OCI-LY1 (cell line): ENCODE data around the gene SQSTM1.

Source experiments
- H2AFZ ChIP-seq: fragments of 200-600 bp; sonication (generic), shearing (Covaris generic); 2 replicates; pipeline ENCODE4 v1.6.0; 2014; ENCODE audit warnings: antibody characterized with exemption, mild to moderate bottlenecking, low read length
- H3F3A ChIP-seq: fragments of 200-600 bp; sonication (generic), shearing (Covaris generic); 2 replicates; pipeline ENCODE4 v1.6.0; 2014; ENCODE audit warnings: mild to moderate bottlenecking, antibody characterized with exemption, low read length, moderate library complexity; ENCODE audit not compliant: insufficient read depth
- H3K27ac ChIP-seq: fragments of 200-600 bp; sonication (generic); 2 replicates; pipeline ENCODE4 v1.5.1; 2014; ENCODE audit warnings: low read length, mixed run types, mild to moderate bottlenecking, low read depth; ENCODE audit not compliant: poor library complexity, severe bottlenecking
- H3K27me3 ChIP-seq: fragments of 200-600 bp; sonication (generic); 2 replicates; pipeline ENCODE4 v1.6.0; 2014; ENCODE audit warnings: antibody characterized with exemption, mild to moderate bottlenecking, low read length, moderate library complexity; ENCODE audit not compliant: insufficient read depth
- H3K36me3 ChIP-seq: fragments of 200-600 bp; sonication (generic); 2 replicates; pipeline ENCODE4 v1.6.1; 2014; ENCODE audit warnings: mild to moderate bottlenecking, antibody characterized with exemption, low read length, moderate library complexity, mixed read lengths; ENCODE audit not compliant: insufficient read depth
- H3K4me1 ChIP-seq: fragments of 200-600 bp; sonication (generic); 2 replicates; pipeline ENCODE4 v1.5.1; 2014; ENCODE audit warnings: mild to moderate bottlenecking, low read length, moderate library complexity; ENCODE audit not compliant: insufficient read depth, severe bottlenecking
- H3K4me2 ChIP-seq: fragments of 200-600 bp; sonication (generic), shearing (Covaris generic); 2 replicates; pipeline ENCODE4 v1.6.1; 2014; ENCODE audit warnings: low read length
- H3K4me3 ChIP-seq: fragments of 200-600 bp; sonication (generic); 2 replicates; pipeline ENCODE4 v1.5.1; 2014; ENCODE audit warnings: low read length, low read depth, mild to moderate bottlenecking, mixed read lengths; ENCODE audit not compliant: poor library complexity, severe bottlenecking
- H3K79me2 ChIP-seq: fragments of 200-600 bp; shearing (Covaris generic); 2 replicates; pipeline ENCODE4 v1.6.1; 2016; ENCODE audit warnings: mixed run types, low read length, mixed read lengths; ENCODE audit not compliant: insufficient read depth
- H3K9ac ChIP-seq: fragments of 200-600 bp; sonication (generic), shearing (Covaris generic); 2 replicates; pipeline ENCODE4 v1.6.1; 2014; ENCODE audit warnings: mild to moderate bottlenecking, low read length, mixed read lengths
- H3K9me2 ChIP-seq: fragments of 200-600 bp; sonication (generic), shearing (Covaris generic); 2 replicates; pipeline ENCODE4 v1.6.1; 2014; ENCODE audit warnings: low read depth, mild to moderate bottlenecking, low read length, mixed read lengths
- H3K9me3 ChIP-seq: fragments of 200-600 bp; shearing (Covaris generic); 2 replicates; pipeline ENCODE4 v1.6.1; 2014; ENCODE audit warnings: low read length, mixed read lengths
- H4K20me1 ChIP-seq: fragments of 200-600 bp; sonication (generic), shearing (Covaris generic); 2 replicates; pipeline ENCODE4 v1.6.0; 2016; ENCODE audit warnings: mild to moderate bottlenecking, low read length; ENCODE audit not compliant: insufficient read depth
- CTCF ChIP-seq: fragments of 200-600 bp; sonication (generic), shearing (Covaris generic); IDR thresholded peaks from 2 replicates; pipeline ENCODE4 v1.5.1; 2017; ENCODE audit warnings: mild to moderate bottlenecking, antibody characterized with exemption, low read length, moderate library complexity, mixed read lengths
- EZH2 ChIP-seq: fragments of 200-600 bp; sonication (generic), shearing (Covaris generic); IDR thresholded peaks from 2 replicates; pipeline ENCODE4 v1.8.0; 2017; ENCODE audit warnings: borderline replicate concordance, mixed run types, mild to moderate bottlenecking, antibody characterized with exemption, low read length, moderate library complexity, mixed read lengths

Gene SQSTM1

GRCh38 chr5:179773686-179774040 lies 47.0 kb upstream of the SQSTM1 start:
- H4K20me1 ChIP-seq = no peaks in the 10 kb centered on the region
- H3K27ac ChIP-seq = no peak overlapping the region
- no peak overlapping the region for H3K4me2 ChIP-seq
- peaks cover 89% of the 10 kb centered on the region for H3K36me3 ChIP-seq
- no peaks in the 10 kb centered on the region for H3K79me2 ChIP-seq
- H2AFZ ChIP-seq = no peak overlapping the region
- no peak overlapping the region for H3K9ac ChIP-seq
- H3K4me1 ChIP-seq = no peaks in the 10 kb centered on the region
- no peaks in the 10 kb centered on the region for H3K9me2 ChIP-seq
- TF ChIP-seq EZH2 (no peak), CTCF (no peak)
- H3K27me3 ChIP-seq = no peaks in the 10 kb centered on the region
- H3K9me3 ChIP-seq = no peaks in the 10 kb centered on the region
- no peak overlapping the region for H3K4me3 ChIP-seq
- H3F3A ChIP-seq = no peaks in the 10 kb centered on the region

- Histone ChIP-seq H4K20me1 (no peaks in the 10 kb centered on the region), H3K79me2 (no peaks in the 10 kb centered on the region), H3K9me3 (no peaks in the 10 kb centered on the region), H3K4me1 (no peaks in the 10 kb centered on the region), H3K4me3 (no peak overlapping the region), H3K27ac (no peak overlapping the region), H2AFZ (no peak overlapping the region), H3K27me3 (no peaks in the 10 kb centered on the region), H3K36me3 (peaks cover 81% of the 10 kb centered on the region), H3K9ac (no peak overlapping the region), H3K9me2 (no peaks in the 10 kb centered on the region), H3F3A (no peaks in the 10 kb centered on the region), H3K4me2 (no peak overlapping the region)
- no peak for TF ChIP-seq EZH2
- no peak for TF ChIP-seq CTCF
Observed at GRCh38 chr5:179774442-179774841, 46.3 kb upstream of the SQSTM1 start.

DNA sequence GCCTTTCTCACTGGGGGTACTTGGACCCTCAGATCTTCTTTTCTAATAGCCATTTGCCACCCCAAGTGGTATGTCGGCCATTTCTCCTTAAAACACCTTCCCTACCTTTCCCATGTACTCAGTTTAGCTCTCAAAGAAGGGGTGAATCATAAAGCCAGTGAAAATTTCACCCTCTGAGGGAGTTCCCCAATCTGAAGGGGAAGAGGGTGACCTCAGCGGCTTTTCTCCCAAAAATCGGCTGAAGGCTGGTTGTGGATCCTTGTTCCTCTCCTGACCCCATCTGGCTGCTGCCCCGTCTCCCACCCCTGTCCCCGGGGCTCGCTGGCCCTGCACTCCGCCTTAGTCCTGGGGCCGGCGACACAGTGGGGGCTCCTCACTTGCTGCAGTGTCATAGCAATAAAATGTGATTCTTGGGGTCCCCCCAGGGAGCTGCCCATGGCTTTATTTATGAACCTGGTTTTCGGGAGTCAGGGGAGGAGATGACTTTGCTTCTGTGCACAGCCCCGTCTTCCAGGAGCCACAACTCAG lies 44.2 kb upstream of the SQSTM1 start:
- Histone ChIP-seq H3K27me3 (no peaks in the 10 kb centered on the region), H2AFZ (no peak overlapping the region), H3K27ac (no peak overlapping the region), H3F3A (no peaks in the 10 kb centered on the region), H3K4me1 (no peaks in the 10 kb centered on the region), H4K20me1 (no peaks in the 10 kb centered on the region), H3K79me2 (no peaks in the 10 kb centered on the region), H3K36me3 (peaks cover 61% of the 10 kb centered on the region), H3K9me3 (no peaks in the 10 kb centered on the region), H3K4me3 (no peak overlapping the region), H3K4me2 (no peak overlapping the region), H3K9me2 (no peaks in the 10 kb centered on the region), H3K9ac (no peak overlapping the region)
- TF ChIP-seq EZH2 (no peak), CTCF (no peak)
